DND-41 (cell line): Measurements from ENCODE around the gene BLZF1.

Source experiments
- CTCF ChIP-seq: IDR thresholded peaks from 2 replicates; pipeline ENCODE4 v1.5.1; 2012; ENCODE audit warnings: borderline replicate concordance, low read length, moderate library complexity, mild to moderate bottlenecking; ENCODE audit not compliant: poor library complexity, severe bottlenecking; ENCODE audit errors: extremely low read depth
- EZH2 ChIP-seq: IDR thresholded peaks from 3 replicates; pipeline ENCODE4 v1.6.1; 2012; ENCODE audit warnings: borderline replicate concordance, low read depth, mild to moderate bottlenecking, moderate library complexity, low read length, inconsistent platforms; ENCODE audit not compliant: severe bottlenecking

- TF ChIP-seq CTCF (no peak), EZH2 (no peak)
These were observed 59.2 kb downstream of the BLZF1 start, which contains the start of gene CCDC181 for GRCh38 chr1:169427081-169427641.
